Tibial artery (tissue), 4 donors: Measurements from ENCODE around the gene CNGA3.

Source experiments
- DNase-seq, 2 donors: peaks; one replicate each; pipeline ENCODE4 v3.0.0-alpha.2; 2019
- H3K27ac ChIP-seq, 2 donors: fragments of 200-600 bp; sonication (generic) in 1 of 2; 1 replicate in 1 of 2; 2 replicates in 1 of 2; pipeline ENCODE4 v1.5.1; 2018 to 2019; ENCODE audit warnings: mild to moderate bottlenecking in 1 of 2
- H3K27me3 ChIP-seq, 2 donors: fragments of 200-600 bp; sonication (generic) in 1 of 2; one replicate each; pipeline versions ENCODE4 v1.5.1 to v1.6.0; 2016 to 2019
- H3K36me3 ChIP-seq, 3 donors: fragments of 200-600 bp; sonication (generic) in 2 of 3; one replicate each; pipeline ENCODE4 v1.5.1; 2016 to 2019; ENCODE audit warnings: mild to moderate bottlenecking in 2 of 3
- H3K4me1 ChIP-seq, 4 donors: fragments of 200-600 bp; sonication (generic) in 2 of 4; 1 replicate in 3 of 4; 2 replicates in 1 of 4; pipeline ENCODE4 v1.5.1; 2016 to 2019
- H3K4me3 ChIP-seq, 2 donors: fragments of 200-600 bp; sonication (generic) in 1 of 2; 1 replicate in 1 of 2; 2 replicates in 1 of 2; pipeline ENCODE4 v1.5.1; 2018 to 2019; ENCODE audit warnings: mild to moderate bottlenecking in 2 of 2
- H3K9me3 ChIP-seq, 3 donors: fragments of 200-600 bp; sonication (generic) in 1 of 3; one replicate each; pipeline ENCODE4 v1.5.1; 2016 to 2019
- CTCF ChIP-seq, 2 experiments: fragments of 200-600 bp in 1 of 2; fragments of 450-650 bp in 1 of 2; IDR thresholded peaks; one replicate each; pipeline ENCODE4 v1.5.1; 2017 to 2019; ENCODE audit warnings: antibody characterized with exemption in 2 of 2, mild to moderate bottlenecking in 1 of 2, moderate library complexity in 1 of 2
- intact Hi-C: fragments of 100-400 bp; cut with DNase I; formaldehyde crosslinking; loops from one replicate; pipeline ENCODE4 v1.15.0; 2023; ENCODE audit warnings: low total_unique reads

Gene CNGA3

GRCh38 chr2:98396745-98397355, 50.6 kb downstream of the CNGA3 start:
- no peaks in the 10 kb centered on the region for H3K36me3 ChIP-seq
- H3K27ac ChIP-seq: no peak overlapping the region
- H3K4me1 ChIP-seq: no peaks in the 10 kb centered on the region
- no peak for TF ChIP-seq CTCF (IDR thresholded peaks at IDR 0.05)
- no peaks in the 10 kb centered on the region for H3K9me3 ChIP-seq
- DNase-seq: no peak
- H3K27me3 ChIP-seq: peaks cover 0 to 9% of the 10 kb centered on the region in 2 donors
- H3K4me3 ChIP-seq: no peak overlapping the region
- intact Hi-C loops: no loop called here

- no peaks in the 10 kb centered on the region for H3K36me3 ChIP-seq
- H3K27me3 ChIP-seq: peaks cover 0 to 10% of the 10 kb centered on the region in 2 donors
- no peak overlapping the region for H3K27ac ChIP-seq
- no peaks in the 10 kb centered on the region for H3K9me3 ChIP-seq
- no peak overlapping the region for H3K4me3 ChIP-seq
- no peaks in the 10 kb centered on the region for H3K4me1 ChIP-seq
- no peak for TF ChIP-seq CTCF (IDR thresholded peaks at IDR 0.05)
- DNase-seq: no peak
- intact Hi-C loops: no loop called here
These were observed 52.9 kb downstream of the CNGA3 start for GRCh38 chr2:98399140-98399539.

GRCh38 chr2:98403878-98404277, 57.6 kb downstream of the CNGA3 start:
- no peak for DNase-seq
- no peak for TF ChIP-seq CTCF (IDR thresholded peaks at IDR 0.05)
- Histone ChIP-seq H3K27me3 (peaks cover 0 to 4% of the 10 kb centered on the region in 2 donors), H3K36me3 (no peaks in the 10 kb centered on the region), H3K4me3 (no peak overlapping the region), H3K4me1 (no peaks in the 10 kb centered on the region), H3K9me3 (no peaks in the 10 kb centered on the region), H3K27ac (no peak overlapping the region)
- intact Hi-C loops: no loop called here

- no peak overlapping the region for H3K27ac ChIP-seq
- peaks cover 0 to 4% of the 10 kb centered on the region in 2 donors for H3K27me3 ChIP-seq
- no peak overlapping the region for H3K4me3 ChIP-seq
- TF ChIP-seq CTCF (IDR thresholded peaks at IDR 0.05): no peak
- no peaks in the 10 kb centered on the region for H3K36me3 ChIP-seq
- no peaks in the 10 kb centered on the region for H3K9me3 ChIP-seq
- no peak for DNase-seq
- H3K4me1 ChIP-seq: no peaks in the 10 kb centered on the region
- intact Hi-C loops: no loop called here
These were observed 58.4 kb downstream of the CNGA3 start for GRCh38 chr2:98404556-98405250.

GRCh38 chr2:98405301-98405700, 59.0 kb downstream of the CNGA3 start:
- no peak for TF ChIP-seq CTCF (IDR thresholded peaks at IDR 0.05)
- DNase-seq: no peak
- Histone ChIP-seq H3K4me3 (no peak overlapping the region), H3K27me3 (peaks cover 0 to 4% of the 10 kb centered on the region in 2 donors), H3K36me3 (no peaks in the 10 kb centered on the region), H3K9me3 (no peaks in the 10 kb centered on the region), H3K27ac (no peak overlapping the region), H3K4me1 (no peaks in the 10 kb centered on the region)
- intact Hi-C loops: no loop called here
